Measurements from ENCODE around the gene COA3. TPM values are rescaled to one million over a fixed set of nuclear protein-coding genes. Genes with fewer than 3 reads are reported as not detected.

COA3 gene
- total and polyA plus RNA-seq, 4 donors = 62.3 to 294 (median 103) TPM

DNA sequence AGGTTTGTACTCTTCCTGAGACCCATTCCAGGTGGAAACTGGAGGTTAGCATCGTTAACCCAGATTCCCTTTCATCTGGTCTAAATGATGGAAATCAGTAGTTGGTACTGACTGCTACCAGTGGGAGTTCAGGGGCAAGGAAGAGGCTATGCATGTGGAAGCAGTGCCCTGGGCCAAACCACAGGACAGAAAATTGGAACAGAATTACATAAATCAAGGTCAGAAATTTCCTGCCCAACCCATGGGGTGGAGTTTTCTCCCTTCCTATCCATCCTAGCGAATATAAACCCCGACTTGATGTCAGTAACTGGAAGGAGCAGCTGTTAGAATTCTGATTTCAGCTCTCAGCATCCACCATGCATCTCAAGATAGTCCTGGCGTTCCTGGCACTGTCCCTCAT, 45.8 kb upstream of the COA3 start, which contains the start of gene AOC2:
TSS of gene AOC2 (plus strand) at position 310 of the 400 bp plus-strand sequence. CDS start at position 357, 47 bp downstream.
- Histone ChIP-seq H3K27me3 (ENCODE audit: control insufficient read depth in 4 of 4, insufficient read depth in 4 of 4, low read length in 3 of 4) (no peaks in the 10 kb centered on the region), H3K36me3 (ENCODE audit: control insufficient read depth in 4 of 4, insufficient read depth in 3 of 4, low read depth in 1 of 4, low read length in 3 of 4) (peaks cover 13 to 49% (median 29%) of the 10 kb centered on the region in 4 donors)
- TF ChIP-seq JUND (IDR thresholded peaks at IDR 0.05) (no peak), FOXA1 (IDR thresholded peaks at IDR 0.05) (no peak), TAF1 (conservative IDR thresholded peaks at IDR 0.05) (no peak), RAD21 (IDR thresholded peaks at IDR 0.05) (no peak), FOXA2 (IDR thresholded peaks at IDR 0.05) (no peak), GABPA (IDR thresholded peaks at IDR 0.05 in 1 of 2, conservative IDR thresholded peaks at IDR 0.05 in 1 of 2) (no peak), YY1 (IDR thresholded peaks at IDR 0.05) (no peak), HNF4A (conservative IDR thresholded peaks at IDR 0.05) (no peak), NR2F2 (IDR thresholded peaks at IDR 0.05) (no peak), HNF4G (IDR thresholded peaks at IDR 0.05) (no peak), SP1 (IDR thresholded peaks at IDR 0.05) (no peak), RXRA (IDR thresholded peaks at IDR 0.05) (no peak), EGR1 (IDR thresholded peaks at IDR 0.05; ENCODE audit: low read depth in 2 of 2) (no peak)
- TF ChIP-seq, protein P1, sequence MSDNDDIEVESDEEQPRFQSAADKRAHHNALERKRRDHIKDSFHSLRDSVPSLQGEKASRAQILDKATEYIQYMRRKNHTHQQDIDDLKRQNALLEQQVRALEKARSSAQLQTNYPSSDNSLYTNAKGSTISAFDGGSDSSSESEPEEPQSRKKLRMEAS (IDR thresholded peaks at IDR 0.05) = no peak
- TF ChIP-seq, protein P2, sequence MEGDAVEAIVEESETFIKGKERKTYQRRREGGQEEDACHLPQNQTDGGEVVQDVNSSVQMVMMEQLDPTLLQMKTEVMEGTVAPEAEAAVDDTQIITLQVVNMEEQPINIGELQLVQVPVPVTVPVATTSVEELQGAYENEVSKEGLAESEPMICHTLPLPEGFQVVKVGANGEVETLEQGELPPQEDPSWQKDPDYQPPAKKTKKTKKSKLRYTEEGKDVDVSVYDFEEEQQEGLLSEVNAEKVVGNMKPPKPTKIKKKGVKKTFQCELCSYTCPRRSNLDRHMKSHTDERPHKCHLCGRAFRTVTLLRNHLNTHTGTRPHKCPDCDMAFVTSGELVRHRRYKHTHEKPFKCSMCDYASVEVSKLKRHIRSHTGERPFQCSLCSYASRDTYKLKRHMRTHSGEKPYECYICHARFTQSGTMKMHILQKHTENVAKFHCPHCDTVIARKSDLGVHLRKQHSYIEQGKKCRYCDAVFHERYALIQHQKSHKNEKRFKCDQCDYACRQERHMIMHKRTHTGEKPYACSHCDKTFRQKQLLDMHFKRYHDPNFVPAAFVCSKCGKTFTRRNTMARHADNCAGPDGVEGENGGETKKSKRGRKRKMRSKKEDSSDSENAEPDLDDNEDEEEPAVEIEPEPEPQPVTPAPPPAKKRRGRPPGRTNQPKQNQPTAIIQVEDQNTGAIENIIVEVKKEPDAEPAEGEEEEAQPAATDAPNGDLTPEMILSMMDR (IDR thresholded peaks at IDR 0.05; ENCODE audit: low read depth, low read length, missing input control) = no peak
- TF ChIP-seq, protein P3, sequence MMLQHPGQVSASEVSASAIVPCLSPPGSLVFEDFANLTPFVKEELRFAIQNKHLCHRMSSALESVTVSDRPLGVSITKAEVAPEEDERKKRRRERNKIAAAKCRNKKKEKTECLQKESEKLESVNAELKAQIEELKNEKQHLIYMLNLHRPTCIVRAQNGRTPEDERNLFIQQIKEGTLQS (IDR thresholded peaks at IDR 0.05) = no peak
- TF ChIP-seq, protein P4, sequence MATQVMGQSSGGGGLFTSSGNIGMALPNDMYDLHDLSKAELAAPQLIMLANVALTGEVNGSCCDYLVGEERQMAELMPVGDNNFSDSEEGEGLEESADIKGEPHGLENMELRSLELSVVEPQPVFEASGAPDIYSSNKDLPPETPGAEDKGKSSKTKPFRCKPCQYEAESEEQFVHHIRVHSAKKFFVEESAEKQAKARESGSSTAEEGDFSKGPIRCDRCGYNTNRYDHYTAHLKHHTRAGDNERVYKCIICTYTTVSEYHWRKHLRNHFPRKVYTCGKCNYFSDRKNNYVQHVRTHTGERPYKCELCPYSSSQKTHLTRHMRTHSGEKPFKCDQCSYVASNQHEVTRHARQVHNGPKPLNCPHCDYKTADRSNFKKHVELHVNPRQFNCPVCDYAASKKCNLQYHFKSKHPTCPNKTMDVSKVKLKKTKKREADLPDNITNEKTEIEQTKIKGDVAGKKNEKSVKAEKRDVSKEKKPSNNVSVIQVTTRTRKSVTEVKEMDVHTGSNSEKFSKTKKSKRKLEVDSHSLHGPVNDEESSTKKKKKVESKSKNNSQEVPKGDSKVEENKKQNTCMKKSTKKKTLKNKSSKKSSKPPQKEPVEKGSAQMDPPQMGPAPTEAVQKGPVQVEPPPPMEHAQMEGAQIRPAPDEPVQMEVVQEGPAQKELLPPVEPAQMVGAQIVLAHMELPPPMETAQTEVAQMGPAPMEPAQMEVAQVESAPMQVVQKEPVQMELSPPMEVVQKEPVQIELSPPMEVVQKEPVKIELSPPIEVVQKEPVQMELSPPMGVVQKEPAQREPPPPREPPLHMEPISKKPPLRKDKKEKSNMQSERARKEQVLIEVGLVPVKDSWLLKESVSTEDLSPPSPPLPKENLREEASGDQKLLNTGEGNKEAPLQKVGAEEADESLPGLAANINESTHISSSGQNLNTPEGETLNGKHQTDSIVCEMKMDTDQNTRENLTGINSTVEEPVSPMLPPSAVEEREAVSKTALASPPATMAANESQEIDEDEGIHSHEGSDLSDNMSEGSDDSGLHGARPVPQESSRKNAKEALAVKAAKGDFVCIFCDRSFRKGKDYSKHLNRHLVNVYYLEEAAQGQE (IDR thresholded peaks at IDR 0.05) = no peak
- TF ChIP-seq, protein P5, sequence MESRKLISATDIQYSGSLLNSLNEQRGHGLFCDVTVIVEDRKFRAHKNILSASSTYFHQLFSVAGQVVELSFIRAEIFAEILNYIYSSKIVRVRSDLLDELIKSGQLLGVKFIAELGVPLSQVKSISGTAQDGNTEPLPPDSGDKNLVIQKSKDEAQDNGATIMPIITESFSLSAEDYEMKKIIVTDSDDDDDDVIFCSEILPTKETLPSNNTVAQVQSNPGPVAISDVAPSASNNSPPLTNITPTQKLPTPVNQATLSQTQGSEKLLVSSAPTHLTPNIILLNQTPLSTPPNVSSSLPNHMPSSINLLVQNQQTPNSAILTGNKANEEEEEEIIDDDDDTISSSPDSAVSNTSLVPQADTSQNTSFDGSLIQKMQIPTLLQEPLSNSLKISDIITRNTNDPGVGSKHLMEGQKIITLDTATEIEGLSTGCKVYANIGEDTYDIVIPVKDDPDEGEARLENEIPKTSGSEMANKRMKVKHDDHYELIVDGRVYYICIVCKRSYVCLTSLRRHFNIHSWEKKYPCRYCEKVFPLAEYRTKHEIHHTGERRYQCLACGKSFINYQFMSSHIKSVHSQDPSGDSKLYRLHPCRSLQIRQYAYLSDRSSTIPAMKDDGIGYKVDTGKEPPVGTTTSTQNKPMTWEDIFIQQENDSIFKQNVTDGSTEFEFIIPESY (IDR thresholded peaks at IDR 0.05) = no peak

More for the DNA sequence above, 45.8 kb upstream of the COA3 start, which contains the start of gene AOC2:
- no peaks in the 10 kb centered on the region for H3K9me3 ChIP-seq (ENCODE audit: control insufficient read depth in 4 of 4, low read length in 3 of 4)
- no peak within 1 kb of the TSS for H3K9ac ChIP-seq (ENCODE audit: low read depth in 1 of 2, low read length in 2 of 2)
- no peak within 1 kb of the TSS for H3K27ac ChIP-seq (ENCODE audit: low read depth in 1 of 2, low read length in 2 of 2)
- WGBS = 84% methylated on average over 4 of the region's 4 CpGs
- H3K4me3 ChIP-seq (ENCODE audit: low read depth in 1 of 3, low read length in 3 of 3) = no peak within 1 kb of the TSS
- no peak for DNase-seq (ENCODE audit: low spot score)
- H3K4me1 ChIP-seq (ENCODE audit: control insufficient read depth in 4 of 4, insufficient read depth in 4 of 4, low read length in 3 of 4) = peaks cover 0 to 11% (median 5%) of the 10 kb centered on the region in 4 donors
